ENCODE data around the gene VPS4B.
"Not testable (repeated sequence)": the region's sequence is repeated elsewhere in the genome, so short reads cannot be mapped to it uniquely, and the experiment has no call there.

GRCh38 chr18:63452751-63453150 lies 30.5 kb upstream of the VPS4B start:
- TF ChIP-seq, protein P1, sequence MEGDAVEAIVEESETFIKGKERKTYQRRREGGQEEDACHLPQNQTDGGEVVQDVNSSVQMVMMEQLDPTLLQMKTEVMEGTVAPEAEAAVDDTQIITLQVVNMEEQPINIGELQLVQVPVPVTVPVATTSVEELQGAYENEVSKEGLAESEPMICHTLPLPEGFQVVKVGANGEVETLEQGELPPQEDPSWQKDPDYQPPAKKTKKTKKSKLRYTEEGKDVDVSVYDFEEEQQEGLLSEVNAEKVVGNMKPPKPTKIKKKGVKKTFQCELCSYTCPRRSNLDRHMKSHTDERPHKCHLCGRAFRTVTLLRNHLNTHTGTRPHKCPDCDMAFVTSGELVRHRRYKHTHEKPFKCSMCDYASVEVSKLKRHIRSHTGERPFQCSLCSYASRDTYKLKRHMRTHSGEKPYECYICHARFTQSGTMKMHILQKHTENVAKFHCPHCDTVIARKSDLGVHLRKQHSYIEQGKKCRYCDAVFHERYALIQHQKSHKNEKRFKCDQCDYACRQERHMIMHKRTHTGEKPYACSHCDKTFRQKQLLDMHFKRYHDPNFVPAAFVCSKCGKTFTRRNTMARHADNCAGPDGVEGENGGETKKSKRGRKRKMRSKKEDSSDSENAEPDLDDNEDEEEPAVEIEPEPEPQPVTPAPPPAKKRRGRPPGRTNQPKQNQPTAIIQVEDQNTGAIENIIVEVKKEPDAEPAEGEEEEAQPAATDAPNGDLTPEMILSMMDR (IDR thresholded peaks at IDR 0.05), result not testable (repeated sequence)
- not testable (repeated sequence) for TF ChIP-seq POLR2A (IDR thresholded peaks at IDR 0.05)

All from prostate gland (tissue), 2 donors.